RCC 7860 (cell line): Measurements from ENCODE around the gene ZNF804B.

Experiments used
- DNase-seq: peaks from one replicate; pipeline ENCODE4 v3.0.0-alpha.2; 2015; ENCODE audit warnings: low spot score
- FAIRE-seq: peaks from 2 replicates; lab custom pipeline; 2012; peaks lifted over from hg19 to GRCh38; lab: Jason Lieb, UNC

The ZNF804B gene

GRCh38 chr7:89067048-89067447, 307.5 kb downstream of the ZNF804B start:
- DNase-seq (no peak), FAIRE-seq (no peak)

GRCh38 chr7:89072081-89072480, 312.6 kb downstream of the ZNF804B start:
- no peak for FAIRE-seq
- DNase-seq = no peak

- DNase-seq (no peak), FAIRE-seq (no peak)
Measured at GRCh38 chr7:89073776-89074175, 314.3 kb downstream of the ZNF804B start.

- FAIRE-seq (no peak), DNase-seq (no peak)
Measured at GRCh38 chr7:89077992-89078391, 318.5 kb downstream of the ZNF804B start.

- FAIRE-seq = no peak
Measured at GRCh38 chr7:89085580-89085979, 326.1 kb downstream of the ZNF804B start.

GRCh38 chr7:89091550-89091949, 332.1 kb downstream of the ZNF804B start:
- DNase-seq (no peak), FAIRE-seq (no peak)

More at GRCh38 chr7:89085580-89085979, 326.1 kb downstream of the ZNF804B start:
- no peak for DNase-seq

GRCh38 chr7:89094269-89094668, 334.8 kb downstream of the ZNF804B start:
- FAIRE-seq (no peak), DNase-seq (no peak)

GRCh38 chr7:89103564-89103963, 344.1 kb downstream of the ZNF804B start:
- FAIRE-seq = no peak
- DNase-seq = no peak

GRCh38 chr7:89104748-89105685, 345.5 kb downstream of the ZNF804B start:
- no peak for DNase-seq
- no peak for FAIRE-seq

- FAIRE-seq = no peak
- no peak for DNase-seq
Measured at GRCh38 chr7:89123871-89124270, 364.4 kb downstream of the ZNF804B start.

- FAIRE-seq = no peak
- DNase-seq = no peak
Measured at GRCh38 chr7:89129600-89130375, 370.3 kb downstream of the ZNF804B start.

- FAIRE-seq (no peak), DNase-seq (no peak)
Measured at GRCh38 chr7:89133357-89133756, 373.9 kb downstream of the ZNF804B start.

- FAIRE-seq = no peak
- DNase-seq = no peak
Measured at GRCh38 chr7:89133819-89134218, 374.3 kb downstream of the ZNF804B start.

- DNase-seq (no peak), FAIRE-seq (no peak)
Measured at GRCh38 chr7:89145801-89146200, 386.3 kb downstream of the ZNF804B start.

- no peak for DNase-seq
- FAIRE-seq = no peak
Measured at GRCh38 chr7:89160107-89160506, 400.6 kb downstream of the ZNF804B start.

GRCh38 chr7:89165421-89165820, 405.9 kb downstream of the ZNF804B start:
- FAIRE-seq (no peak), DNase-seq (no peak)

- FAIRE-seq (no peak), DNase-seq (no peak)
Measured at GRCh38 chr7:89170628-89171027, 411.1 kb downstream of the ZNF804B start.

GRCh38 chr7:89182116-89182515, 422.6 kb downstream of the ZNF804B start:
- no peak for FAIRE-seq
- DNase-seq = no peak

GRCh38 chr7:89183712-89184111, 424.2 kb downstream of the ZNF804B start:
- FAIRE-seq (no peak), DNase-seq (no peak)

GRCh38 chr7:89200758-89201157, 441.3 kb downstream of the ZNF804B start:
- DNase-seq (no peak), FAIRE-seq (no peak)

GRCh38 chr7:89223900-89224395, 464.4 kb downstream of the ZNF804B start:
- FAIRE-seq = no peak
- DNase-seq = no peak
